ENCODE data around the gene TFDP2.
A peak's percentile ranks its signal among the peaks of the same experiment; 100 is the strongest.
"Not testable (repeated sequence)": the region's sequence is repeated elsewhere in the genome, so short reads cannot be mapped to it uniquely, and the experiment has no call there.

TFDP2 gene

DNA sequence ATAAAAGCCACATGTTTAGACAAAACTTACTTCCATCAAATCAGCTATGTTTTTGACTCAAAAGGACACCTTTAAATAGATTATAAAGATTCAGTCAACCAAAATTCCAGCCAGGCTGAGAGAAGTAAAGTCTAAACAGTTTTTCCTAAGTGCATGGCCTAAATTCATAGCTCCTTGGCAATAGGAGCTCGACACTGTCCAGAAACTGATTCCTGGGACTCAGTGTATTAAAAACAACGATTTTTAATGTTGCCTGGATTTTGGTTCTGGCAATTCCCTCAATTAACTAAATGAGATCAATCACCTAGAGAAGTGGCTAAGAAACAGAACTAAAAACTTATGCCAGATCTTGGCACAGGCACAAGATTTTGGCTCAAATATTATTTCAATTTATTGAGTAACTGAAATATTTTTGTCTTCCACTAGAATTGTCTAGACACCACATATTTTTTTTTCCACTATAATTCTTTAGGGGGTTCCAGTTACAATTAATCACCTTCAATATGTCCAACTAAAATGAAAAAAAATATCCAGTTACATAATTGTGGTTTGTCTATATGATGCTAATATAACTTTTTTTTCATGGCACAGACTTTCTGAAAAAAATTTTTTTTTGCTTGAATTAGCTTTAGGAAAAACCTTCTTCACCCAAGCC, 135.9 kb downstream of the TFDP2 start:
- no peak for DNase-seq

DNA sequence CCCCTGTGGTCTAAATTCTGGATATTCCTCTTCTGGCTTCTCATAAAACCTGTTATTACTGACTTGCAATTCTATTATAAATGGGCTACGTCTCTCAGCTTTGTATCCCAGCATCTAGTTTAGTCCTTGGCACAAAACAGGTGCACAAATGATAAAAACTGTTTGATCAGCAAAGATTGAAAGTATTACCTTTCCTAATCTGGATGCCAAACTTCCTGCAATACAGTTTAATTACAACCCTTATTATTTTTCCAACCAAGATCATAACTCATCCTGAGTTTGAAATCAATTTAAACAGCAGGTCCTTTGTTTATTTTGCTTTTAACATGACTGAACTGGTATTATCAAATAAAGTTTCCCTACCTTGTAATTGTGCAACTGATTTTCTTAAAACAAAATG, 140.3 kb downstream of the TFDP2 start:
- no peak for DNase-seq

DNA sequence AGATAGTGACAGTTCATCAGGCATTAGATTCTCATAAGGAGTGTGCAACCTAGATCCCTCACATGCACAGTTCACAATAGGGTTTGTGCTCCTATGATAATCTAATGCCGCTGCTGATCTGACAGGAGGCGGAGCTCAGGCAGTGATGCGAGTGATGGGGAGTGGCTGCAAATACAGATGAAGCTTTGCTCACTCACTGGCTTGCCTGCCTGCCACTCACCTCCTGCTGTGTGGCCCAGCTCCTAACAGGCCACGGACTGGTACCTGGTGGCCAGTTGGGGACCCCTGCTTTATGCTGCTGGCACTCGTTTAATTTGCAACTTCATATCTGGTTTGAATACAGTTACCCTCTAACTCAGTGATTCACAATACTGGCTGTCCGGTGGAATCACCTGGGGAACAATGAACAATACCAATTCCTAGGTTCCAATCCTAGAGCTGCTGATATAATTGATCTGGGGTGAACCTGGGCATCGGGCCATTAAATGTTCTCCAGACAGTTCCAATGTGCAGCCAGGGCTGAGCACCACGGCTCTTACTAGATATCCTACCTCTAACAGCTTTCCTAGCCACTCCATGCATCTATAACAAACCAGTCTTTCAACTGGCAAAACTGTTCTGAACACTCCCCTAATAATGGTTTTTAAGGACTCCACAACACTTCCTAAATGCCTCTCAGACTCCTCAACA, 141.5 kb downstream of the TFDP2 start:
- no peak for DNase-seq

DNA sequence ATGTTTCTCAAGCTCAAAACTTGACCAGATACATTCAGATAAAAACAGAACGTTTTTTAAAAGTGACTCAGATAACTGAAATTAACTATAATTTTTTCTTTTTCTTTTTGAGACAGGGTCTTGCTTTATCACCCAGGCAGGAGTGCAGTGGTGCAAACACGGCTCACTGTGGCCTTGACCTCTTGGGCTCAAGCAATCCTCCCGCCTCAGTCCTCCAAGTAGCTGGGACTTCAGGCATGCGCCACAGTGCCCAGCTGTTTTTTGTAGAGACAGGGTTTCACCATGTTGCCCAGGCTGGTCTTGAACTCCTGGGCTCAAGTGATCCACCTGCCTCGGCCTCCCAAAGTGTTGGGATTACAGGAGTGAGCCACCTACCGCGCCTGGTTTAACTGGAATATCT, 144.4 kb downstream of the TFDP2 start:
- not testable (repeated sequence) for DNase-seq

DNA sequence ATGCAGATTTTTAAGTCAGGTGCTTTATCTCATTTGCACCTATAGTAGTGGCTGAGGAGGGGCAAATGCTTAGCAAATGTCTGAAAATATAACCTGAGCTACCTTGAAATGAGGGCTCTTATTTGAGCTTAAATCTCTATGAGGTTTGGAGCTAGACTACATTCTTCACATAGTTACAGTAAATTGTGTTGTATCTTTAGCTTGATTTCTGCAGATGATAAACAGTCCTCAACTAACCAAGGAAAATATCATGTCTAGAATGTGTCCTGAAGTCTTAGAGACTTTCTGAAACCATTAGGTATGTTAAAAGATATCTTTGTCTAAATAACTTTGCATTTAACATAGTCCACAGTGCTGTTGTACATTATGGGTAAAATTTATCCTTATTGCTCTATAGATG, 145.3 kb downstream of the TFDP2 start:
- DNase-seq, result no peak

DNA sequence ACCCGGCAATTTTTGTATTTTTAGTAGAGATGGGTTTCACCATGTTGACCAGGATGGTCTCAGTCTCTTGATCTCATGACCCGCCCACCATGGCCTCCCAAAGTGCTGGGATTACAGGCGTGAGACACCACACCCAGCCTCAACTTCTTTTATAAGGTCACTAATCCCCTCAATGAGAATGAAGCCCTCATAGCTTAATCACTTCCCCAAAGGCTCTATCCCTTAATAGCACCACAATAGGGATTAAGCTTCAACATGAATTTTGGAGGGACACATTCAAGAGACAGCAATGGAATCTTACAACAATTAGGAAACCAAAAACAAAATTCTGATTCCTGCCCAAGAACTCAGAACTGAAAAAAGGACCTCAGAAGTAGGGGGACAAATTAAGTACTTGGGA, 146.1 kb downstream of the TFDP2 start:
- no peak for DNase-seq

DNA sequence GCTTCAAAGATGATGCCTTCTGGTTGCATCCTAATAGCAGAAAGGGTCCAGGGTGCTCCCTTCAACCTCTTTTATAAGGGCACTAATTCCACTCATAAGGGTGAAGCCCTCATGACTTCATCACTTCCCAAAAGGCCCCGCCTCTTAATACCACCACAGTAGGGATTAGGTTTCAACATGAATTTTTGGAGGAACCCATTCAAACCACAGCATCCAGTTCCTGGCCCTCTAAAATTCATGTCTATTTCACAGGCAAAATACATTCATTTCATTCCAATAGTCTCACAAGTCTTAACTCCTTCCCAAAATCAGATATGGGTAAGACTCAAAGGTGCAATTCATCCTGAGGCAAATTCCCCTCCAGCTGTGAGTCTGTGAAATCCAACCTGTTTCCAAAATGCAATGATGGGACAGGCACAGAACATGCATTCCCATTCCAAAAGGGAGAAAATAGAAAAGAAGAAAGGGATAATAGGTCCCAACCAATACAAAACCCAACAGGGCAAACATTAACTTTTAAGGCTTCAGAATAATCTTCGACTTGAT, 148.9 kb downstream of the TFDP2 start:
- no peak for DNase-seq

DNA sequence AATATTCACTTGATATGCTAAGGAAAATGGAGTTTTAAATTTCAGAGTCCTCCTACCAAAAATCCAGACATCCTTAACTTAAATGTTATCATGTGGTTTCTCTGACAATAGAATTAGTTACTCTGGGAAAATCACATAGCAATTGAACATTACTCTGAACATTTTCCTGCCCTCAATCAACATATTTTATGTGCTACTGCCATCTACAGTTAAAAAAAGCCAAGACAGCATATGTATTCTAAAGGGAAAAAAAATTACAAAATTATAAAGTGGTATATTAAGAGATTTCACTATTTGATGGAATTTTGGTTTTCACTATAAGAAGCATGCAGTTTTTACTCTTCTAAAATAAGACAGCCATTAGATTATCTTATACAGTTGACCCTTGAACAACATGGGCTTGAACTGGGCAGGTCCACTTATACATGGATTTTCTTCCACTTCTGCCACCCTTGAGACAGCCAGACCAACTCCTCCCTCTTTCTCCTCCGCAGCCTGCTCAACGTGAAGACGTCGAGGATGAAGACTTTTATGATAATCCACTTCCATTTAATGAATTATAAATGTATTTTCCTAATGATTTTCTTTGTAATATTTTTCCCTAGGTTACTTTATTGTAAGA, 150.6 kb downstream of the TFDP2 start:
- no peak for DNase-seq

DNA sequence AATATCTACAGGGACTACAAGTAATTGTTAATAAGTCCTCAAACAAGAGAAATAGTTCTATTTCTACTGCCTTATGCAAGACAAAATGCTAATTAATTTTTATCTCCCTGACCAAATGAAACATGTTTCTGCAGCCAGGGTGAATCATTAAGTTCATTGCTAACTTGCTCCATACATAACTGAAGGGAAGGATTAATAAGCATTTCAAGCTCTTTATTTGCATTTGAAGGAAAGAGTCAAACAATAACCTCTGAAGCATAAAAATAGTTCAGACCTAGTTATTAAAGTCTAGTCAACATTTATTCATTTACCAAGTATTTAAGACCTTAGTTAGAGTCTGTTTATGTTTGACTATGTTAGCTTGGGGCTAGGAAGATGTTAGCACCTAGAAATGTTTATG, 152.9 kb downstream of the TFDP2 start:
- DNase-seq, result no peak

DNA sequence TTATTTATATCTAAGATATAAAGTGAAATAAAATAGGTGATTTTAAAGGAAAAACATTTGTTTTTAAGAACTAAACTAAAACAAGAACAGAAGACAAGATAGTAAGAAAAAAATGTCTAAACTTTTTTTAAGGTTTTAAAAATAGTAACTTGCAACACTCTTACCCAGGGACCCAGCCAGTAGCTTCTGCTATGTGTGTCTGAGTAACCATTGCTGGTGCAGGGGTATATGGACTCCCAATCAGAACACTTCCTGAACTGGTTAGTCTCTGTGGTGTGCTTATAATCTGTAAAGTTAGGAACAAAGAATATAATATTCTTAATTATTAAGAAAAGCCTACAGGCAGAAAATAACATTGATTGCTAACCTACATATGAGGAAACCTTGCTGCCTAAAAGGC, 154.5 kb downstream of the TFDP2 start:
- DNase-seq, result peak; percentile 23

DNA sequence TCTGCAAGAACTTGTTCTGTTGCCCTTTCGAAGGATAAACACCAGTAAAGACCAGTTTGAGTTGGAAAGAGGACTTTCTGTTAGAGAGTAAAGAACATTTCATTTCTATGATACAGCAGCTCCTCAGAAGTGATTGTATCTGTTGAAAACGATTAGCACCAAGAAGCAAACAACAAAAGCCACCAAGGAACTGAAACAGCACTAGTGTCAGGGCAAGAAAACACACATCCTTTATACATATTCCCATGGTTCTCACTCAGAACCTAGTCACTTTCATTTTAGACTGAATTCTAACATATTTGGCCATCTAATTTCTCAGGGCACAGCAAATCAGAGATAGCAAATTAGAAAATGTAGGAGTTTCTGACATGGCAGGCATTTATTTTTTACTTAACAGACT, 156.8 kb downstream of the TFDP2 start:
- DNase-seq, result no peak

DNA sequence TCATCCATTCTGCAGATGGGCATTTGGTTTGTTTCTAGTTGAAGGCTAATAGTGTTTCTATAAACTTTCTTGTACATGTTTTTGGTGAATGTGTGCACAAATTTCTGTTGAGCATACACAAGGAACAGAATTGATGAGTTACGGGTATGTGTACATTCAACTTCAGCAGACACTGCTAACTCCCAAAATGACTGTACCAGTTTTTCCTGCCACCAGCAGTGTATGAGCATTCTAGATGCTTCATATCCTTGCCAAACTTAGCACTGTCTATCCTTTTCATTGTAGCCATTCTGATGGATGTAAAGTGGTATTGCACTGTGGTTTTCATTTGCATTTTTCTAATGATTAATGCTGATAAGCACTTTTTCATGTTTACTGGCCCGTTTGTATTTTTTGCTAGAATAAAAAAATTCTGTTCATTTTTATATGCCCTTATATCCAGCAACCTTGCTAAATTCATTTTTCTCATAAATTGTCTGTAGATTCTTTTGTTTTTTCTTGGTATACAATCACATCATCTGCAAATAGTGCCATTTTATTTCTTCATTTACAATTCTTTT, 162.7 kb downstream of the TFDP2 start:
- no peak for DNase-seq

DNA sequence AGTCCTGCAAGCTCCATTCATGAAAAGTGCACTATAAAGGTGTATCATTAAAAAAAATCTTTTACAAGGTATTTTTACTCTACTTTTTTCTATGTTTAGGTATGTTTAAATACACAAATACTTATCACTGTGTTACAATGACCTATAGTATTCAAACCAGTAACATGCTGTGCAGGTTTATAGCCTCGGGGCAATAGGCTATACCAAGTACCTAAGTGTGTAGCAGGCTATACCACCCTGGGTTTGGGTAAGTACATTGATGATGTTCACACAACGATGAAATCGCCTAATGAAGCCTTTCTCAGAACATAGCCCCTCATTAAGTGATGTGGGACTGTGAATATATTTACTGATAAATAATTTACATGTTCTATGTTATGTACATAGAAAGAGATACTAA, 168.3 kb downstream of the TFDP2 start:
- DNase-seq, result no peak

DNA sequence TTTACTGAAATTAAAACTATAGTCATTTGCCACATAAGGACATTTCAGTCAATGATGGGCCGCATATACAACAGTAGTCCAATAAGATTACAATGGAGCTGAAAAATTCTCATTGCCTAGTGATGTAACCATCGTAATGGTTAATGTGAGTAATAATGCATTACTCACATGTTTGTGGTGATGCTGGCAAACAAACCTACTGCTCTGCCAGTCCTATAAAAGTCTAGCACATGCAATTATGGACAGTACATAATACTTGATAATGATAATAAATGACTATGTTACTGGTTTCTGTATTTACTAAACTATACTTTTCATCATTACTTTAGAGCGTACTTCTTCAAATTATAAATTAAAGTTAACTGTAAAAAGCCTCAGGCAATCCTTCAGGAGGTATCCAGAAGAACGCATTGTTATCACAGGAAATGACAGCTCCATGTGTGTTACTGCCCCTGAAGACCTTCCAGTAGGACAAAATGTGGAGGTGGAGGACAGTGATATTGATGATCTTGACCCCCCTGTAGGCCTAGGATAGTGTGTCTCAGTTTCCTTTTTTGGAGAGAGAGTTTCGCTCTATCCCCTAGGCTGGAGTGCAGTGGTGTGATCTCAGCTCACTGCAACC, 170.2 kb downstream of the TFDP2 start:
- peak; percentile 2 for DNase-seq

DNA sequence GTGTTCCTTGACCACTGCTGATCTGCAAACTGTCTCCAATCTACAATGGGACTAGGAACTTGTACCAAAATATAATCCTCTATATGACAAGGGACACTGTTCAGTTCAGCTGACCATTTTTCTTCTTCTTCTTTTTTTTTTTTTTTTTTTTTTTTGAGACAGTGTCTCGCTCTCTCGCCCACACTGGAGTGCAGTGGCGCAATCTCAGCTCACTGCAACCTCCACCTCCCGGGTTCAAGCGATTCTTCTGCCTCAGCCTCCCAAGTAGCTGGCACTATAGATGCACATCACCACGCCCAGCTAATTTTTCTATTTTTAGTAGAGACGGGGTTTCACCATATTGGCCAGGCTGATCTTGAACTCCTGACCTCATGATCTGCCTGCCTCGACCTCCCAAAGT, 174.6 kb downstream of the TFDP2 start:
- DNase-seq, result not testable (repeated sequence)

DNA sequence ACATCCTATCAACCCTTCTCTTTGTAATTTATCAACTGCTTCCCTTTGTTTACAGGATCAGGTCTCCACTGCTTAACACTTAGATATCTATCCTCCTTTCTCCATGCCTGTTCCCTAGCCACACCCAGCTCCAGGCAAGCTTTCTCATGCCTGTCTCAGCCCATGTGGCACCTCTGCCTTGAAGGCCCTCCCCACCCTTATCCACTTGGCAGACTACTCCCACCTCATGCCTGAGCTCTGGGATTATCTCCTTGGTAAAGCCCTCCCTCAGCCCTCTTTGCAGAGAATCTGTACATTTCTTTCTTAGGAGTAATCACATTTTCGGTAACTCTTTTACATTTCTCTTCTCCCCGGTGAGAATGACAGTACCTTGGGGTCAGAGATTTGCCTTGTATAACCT, 176.9 kb downstream of the TFDP2 start:
- DNase-seq, result no peak

DNA sequence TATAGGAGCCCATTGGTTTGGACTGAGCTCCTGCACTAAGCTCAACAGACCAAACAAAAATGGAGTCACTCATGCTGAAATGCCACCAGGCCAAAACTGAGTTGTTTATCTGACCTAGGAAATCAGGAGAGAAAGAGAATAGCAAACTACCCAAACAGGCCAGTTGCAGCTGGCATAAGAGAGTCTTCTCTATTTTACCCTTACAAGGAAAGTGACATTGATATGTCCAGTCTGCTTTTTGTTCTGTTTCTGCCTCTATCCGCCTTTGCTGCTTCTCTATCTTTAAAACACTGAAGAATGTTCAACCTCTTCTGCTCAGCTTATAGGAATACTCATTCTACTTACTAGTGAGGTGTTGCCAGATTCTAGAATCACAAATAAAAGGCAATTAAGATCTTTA, 177.8 kb downstream of the TFDP2 start:
- DNase-seq, result no peak

DNA sequence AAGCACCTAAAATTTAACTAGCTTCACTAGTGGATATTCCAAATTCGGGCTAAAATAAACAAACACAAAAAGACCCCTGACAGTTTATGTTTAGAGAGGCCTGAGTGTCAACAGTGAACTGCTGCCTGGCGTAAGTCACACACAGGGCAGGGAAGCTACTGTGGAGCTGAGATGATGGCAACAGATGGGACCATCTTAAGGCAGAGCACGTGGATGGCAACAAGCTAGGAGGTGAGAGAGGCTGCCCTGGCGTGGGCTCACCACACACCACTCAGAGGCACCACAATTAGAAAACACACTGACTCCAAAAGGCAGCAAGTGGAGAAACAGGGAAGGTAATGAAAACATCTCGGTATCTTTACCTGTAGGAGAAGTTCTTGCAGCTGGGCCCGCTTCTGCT, 179.6 kb downstream of the TFDP2 start:
- no peak for DNase-seq

DNA sequence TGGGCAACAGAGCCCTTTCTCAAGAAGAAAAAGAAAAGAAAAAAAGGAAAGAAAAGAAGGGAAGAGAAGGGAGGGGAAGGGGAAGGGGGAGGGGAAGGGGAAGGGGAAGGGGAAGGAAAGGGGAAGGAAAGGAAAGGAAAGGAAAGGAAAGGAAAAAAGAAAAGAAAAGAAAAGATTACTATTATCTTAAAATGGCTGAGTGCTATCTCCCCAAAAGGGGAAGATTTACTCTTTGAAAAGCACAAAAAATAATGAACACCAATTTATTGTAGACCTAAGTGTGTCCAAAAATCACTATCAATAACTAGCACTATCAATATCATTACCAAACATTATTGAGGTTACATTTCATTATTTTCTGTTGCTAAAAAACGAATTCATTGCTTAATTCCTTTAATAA, 183.9 kb downstream of the TFDP2 start:
- DNase-seq, result no peak

DNA sequence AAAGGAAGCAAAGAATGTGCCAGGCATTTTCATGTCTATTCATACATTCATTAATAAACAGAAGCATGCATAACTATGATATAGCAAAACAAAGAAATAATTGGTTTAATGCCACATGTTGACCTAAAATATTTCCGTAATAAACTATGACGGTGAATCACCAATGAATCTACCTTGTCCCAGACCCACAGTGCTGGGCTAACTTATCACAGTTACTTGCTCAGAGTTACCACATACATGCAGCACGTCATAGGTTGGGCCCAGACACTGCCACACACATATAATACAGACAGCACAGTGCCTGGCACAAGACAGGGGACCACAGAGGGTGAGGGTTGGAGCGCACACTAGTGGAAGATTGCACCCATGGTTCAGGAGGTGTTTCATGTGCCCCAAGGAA, 186.0 kb downstream of the TFDP2 start:
- DNase-seq, result no peak

DNA sequence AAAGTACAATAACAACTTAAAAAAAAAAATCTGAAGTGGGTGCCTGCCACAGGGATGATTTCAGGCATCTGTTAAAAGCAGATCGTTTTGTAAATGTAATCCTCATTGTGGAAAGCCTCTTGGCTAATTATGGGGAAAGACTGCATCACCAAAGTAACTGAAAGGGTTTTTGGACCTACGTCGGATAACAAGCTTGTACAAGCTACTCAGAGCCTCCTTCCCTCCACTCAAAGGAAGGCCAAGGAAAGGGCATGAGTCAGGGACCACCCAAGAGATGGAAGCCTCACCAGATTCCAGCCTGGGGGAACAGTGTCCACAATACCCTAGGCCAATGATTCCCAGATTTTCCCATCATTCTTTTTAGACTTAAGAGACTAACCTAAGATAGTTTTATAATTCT, 188.6 kb downstream of the TFDP2 start:
- no peak for DNase-seq

DNA sequence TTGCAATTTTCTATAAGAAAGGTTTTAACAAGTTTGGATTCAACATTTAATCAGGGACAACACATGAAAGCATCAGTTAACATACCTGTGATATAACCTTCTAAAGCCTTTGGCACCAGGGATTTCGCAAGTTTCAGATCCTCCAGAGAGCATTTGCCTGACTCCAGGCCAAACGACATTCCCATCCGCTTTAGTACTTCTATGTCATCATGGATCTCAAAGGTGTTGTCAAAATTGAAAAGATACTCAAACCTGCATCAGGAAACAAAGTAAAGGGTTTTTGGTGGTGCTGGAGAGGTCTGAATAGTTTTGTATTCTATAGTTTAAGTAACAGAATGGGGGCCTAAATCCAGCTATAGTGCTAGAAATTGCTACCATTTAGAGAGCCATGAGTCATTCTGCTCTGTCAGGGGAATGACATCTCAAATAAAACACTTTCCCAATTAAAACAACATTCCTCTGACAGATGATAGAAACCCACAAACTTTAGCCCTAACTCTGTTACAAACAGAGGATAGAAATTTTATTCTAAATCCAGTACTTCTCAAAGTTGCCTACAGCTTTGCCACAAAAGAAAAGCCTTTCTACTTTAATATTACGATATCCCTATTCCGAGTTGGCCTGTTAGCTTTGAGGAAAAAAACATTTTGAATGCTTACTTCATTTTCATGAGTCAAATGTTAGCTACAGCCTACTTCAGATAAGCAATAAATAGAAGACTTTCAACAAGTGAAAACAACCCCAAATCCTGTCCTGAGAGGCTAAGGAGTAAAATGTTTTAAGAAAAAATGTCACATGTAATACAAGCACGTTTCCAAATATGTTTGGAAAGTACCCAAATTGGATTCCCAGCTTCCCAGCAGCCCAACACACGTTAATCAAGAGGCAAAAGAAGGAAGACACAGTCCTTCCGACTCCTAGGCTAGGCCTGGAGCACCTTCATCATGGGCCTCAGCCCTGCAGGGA, 189.5 kb downstream of the TFDP2 start:
- DNase-seq, result no peak

Data from suppressor macrophage treated with lipopolysaccharide for 4 hours (primary cell).